GM12864 (cell line): ENCODE results near the gene ZNF805.
"Not testable (repeated sequence)": the region's sequence is repeated elsewhere in the genome, so short reads cannot be mapped to it uniquely, and the experiment has no call there.

Experiments
- DNase-seq: peaks from one replicate; pipeline ENCODE4 v3.0.0-alpha.2; 2011; ENCODE audit warnings: low read depth
- H3K4me3 ChIP-seq: 2 replicates; pipeline ENCODE4 v1.5.1; 2011; ENCODE audit warnings: mild to moderate bottlenecking, low read depth, low read length, control low read depth
- CTCF ChIP-seq: IDR thresholded peaks from 2 replicates; pipeline ENCODE4 v1.5.1; 2011; ENCODE audit warnings: low read depth, mild to moderate bottlenecking, moderate library complexity, low read length, control low read depth, inconsistent platforms; ENCODE audit errors: missing control alignments

Gene ZNF805

DNA sequence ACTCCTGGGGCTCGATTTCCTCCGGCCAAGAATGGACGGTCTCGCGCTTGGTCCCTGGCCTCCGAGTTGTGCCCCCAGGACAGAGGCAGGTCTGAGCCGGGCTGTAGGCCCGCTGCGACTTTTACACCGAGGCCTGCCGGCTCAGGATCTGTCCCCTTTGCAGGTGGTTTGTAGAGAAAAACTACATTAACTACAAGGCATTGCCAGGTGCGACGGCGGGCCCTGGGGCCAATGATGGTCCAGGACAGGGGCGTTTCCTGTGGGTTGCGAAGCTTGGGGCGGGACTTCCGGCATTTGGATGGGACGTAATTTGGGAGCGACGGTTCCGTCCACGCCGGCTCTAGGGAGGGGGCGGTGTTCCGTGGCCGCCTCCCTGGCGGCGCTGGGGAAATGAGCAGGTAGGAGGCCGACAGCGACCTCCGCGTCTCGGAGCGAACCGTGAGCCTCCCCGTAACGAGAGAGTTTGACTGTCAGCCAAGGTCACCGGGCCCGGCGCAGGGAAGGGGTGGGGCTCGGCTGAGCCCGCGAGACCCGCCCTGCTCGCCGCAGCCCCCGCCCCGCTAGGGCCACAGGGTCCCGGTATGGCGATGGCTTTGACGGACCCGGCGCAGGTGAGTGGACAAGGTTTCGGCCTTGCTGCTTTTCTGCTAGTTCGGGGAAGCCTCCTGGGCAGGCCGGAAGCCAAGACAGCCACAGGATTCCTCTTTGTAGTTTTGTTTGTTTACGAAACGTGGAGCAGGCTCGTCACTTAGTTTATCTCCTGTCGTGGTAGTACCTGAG is at the start of gene ZNF805:
Gene ZNF805, plus strand, starts transcription at position 322 of the 780 bp plus-strand sequence. Its CDS starts 260 bp downstream, at position 582.
- DNase-seq = peak; percentile 91
- TF ChIP-seq CTCF = no peak

DNA sequence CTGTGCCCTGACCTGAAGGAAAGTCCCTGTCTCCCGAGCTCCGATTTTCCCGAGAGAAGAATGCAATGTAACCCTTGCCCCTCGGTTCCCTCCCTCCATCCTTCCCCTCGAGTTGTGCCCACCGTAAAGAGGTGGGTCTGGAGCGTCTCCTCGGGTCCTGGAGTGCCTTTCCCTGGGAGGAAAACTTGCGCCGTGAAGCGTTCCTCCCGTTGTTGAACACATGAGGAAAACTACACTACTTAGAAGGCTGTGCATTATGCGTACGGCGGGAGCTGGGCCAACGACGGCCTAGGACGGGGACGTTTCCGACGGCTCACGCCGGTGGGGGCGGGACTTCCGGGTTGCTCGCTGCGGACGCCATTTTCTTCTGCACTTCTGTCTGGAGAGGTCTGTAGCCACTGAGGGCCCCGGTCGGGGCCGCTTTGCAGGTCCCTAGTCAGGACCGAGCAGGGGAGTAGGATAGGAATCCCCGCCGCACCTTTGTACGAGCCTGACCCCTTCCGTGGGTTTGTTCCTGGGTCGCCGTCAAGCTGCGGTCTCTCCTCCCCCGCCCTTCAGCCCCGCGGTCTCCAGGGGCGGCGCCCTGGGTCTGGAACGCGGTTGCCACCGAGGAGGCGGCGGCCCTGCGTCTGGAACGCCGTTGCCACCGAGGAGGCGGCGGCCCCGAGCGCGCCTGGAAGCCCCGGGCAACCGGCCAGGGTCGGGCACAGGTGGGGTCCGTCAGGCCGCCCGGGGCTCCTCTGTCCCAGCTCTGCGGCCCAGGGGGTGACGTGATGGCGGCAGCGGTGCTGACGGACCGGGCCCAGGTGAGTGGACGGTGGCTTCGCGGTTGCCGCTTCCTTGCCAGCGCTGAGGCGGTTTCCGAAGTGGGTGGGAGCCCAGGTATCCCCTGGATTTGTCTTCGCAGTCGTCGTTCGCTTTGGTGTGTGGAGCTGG is 49.0 kb upstream of the ZNF805 start, which contains the start of gene ZNF264:
Gene ZNF264, plus strand, starts transcription at position 360 of the 936 bp plus-strand sequence. Its CDS starts 414 bp downstream, at position 774.
- peak within 1 kb of the TSS; percentile 87 for H3K4me3 ChIP-seq
- peak; percentile 73 for DNase-seq
- TF ChIP-seq CTCF = no peak

More for the DNA sequence above, at the start of gene ZNF805:
- peak within 1 kb of the TSS; percentile 61 for H3K4me3 ChIP-seq

GRCh38 chr19:57192077-57192420 is 48.4 kb upstream of the ZNF805 start:
- no peak for TF ChIP-seq CTCF
- peak overlapping the region; percentile 87 for H3K4me3 ChIP-seq
- no peak for DNase-seq

DNA sequence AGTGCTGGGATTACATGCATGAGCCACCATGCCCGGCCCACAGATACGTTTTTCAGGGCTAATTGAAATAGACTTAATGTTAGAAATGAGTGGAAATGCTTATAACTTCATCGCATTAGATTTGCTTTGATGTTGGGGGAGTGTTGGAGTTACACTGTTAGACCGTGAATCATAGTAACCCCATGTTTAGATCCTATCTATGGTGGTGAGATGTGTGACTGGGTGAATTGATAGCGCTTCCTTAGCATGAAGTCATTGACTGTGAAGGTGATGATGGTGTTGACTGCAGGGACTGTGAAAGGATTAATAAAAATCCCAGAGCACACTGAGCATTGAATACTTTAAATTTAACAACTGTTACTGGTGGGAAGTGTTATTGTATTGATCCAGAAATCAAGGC is 47.4 kb upstream of the ZNF805 start:
- no peak for DNase-seq
- H3K4me3 ChIP-seq = no peak overlapping the region
- no peak for TF ChIP-seq CTCF

- DNase-seq = not testable (repeated sequence)
Measured at GRCh38 chr19:57197874-57198273, 42.6 kb upstream of the ZNF805 start.

GRCh38 chr19:57202160-57202559 is 38.3 kb upstream of the ZNF805 start:
- H3K4me3 ChIP-seq = no peak overlapping the region
- DNase-seq = no peak
- TF ChIP-seq CTCF = no peak

More at GRCh38 chr19:57197874-57198273, 42.6 kb upstream of the ZNF805 start:
- not testable (repeated sequence) for H3K4me3 ChIP-seq

DNA sequence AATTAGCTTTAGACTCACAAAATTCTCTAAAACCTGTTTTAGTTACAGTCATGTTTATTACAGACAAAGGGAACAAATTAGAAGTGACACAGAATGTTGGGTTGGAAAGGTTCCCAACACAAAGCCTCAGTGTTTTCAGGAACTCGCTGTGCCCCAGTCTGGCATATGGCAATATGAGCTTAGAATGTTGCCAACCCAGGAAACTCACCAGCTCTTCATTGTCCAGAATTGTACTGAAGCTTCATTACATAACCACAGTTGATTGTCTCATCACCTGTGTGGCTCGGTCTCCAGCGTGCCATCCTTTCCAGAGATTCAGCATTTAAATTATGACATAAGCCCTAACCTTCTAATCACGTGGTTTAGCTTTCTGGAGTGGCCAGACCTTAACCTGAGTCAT is 30.1 kb upstream of the ZNF805 start:
- no peak overlapping the region for H3K4me3 ChIP-seq
- no peak for TF ChIP-seq CTCF
- no peak for DNase-seq
